HG02571 (cell line): ENCODE results near the gene DNAJB6.
"Not testable (repeated sequence)": the region's sequence is repeated elsewhere in the genome, so short reads cannot be mapped to it uniquely, and the experiment has no call there.

ENCODE experiments used
- ATAC-seq: cut with Tn5 transposase; IDR thresholded peaks from one replicate; pipeline ENCODE4 v1.9.1; 2021; ENCODE audit warnings: mild to moderate bottlenecking, moderate library complexity; ENCODE audit not compliant: unreplicated experiment

DNAJB6 gene

GRCh38 chr7:157438121-157439025, 101.6 kb downstream of the DNAJB6 start:
- ATAC-seq, result no peak

GRCh38 chr7:157439149-157439548, 102.3 kb downstream of the DNAJB6 start:
- ATAC-seq, result no peak

GRCh38 chr7:157439761-157440160, 103.0 kb downstream of the DNAJB6 start:
- ATAC-seq, result no peak

- no peak for ATAC-seq
These were observed 103.7 kb downstream of the DNAJB6 start for GRCh38 chr7:157440346-157441022.

- ATAC-seq, result no peak
These were observed 104.2 kb downstream of the DNAJB6 start for GRCh38 chr7:157441023-157441399.

GRCh38 chr7:157442456-157442855, 105.7 kb downstream of the DNAJB6 start:
- ATAC-seq, result no peak

GRCh38 chr7:157442993-157443831, 106.4 kb downstream of the DNAJB6 start:
- no peak for ATAC-seq

GRCh38 chr7:157444011-157444842, 107.4 kb downstream of the DNAJB6 start:
- ATAC-seq, result no peak

- ATAC-seq, result no peak
These were observed 108.0 kb downstream of the DNAJB6 start for GRCh38 chr7:157444843-157445135.

- ATAC-seq, result no peak
These were observed 108.6 kb downstream of the DNAJB6 start for GRCh38 chr7:157445246-157445955.

- no peak for ATAC-seq
These were observed 109.1 kb downstream of the DNAJB6 start for GRCh38 chr7:157445956-157446295.

- ATAC-seq, result no peak
These were observed 109.5 kb downstream of the DNAJB6 start for GRCh38 chr7:157446322-157446721.

GRCh38 chr7:157454003-157454402, 117.2 kb downstream of the DNAJB6 start:
- ATAC-seq, result not testable (repeated sequence)

GRCh38 chr7:157457355-157458253, 120.8 kb downstream of the DNAJB6 start:
- no peak for ATAC-seq

GRCh38 chr7:157458254-157458633, 121.4 kb downstream of the DNAJB6 start:
- ATAC-seq, result no peak

GRCh38 chr7:157459966-157460365, 123.2 kb downstream of the DNAJB6 start:
- no peak for ATAC-seq

- ATAC-seq, result no peak
These were observed 123.9 kb downstream of the DNAJB6 start for GRCh38 chr7:157460721-157461120.

- ATAC-seq, result no peak
These were observed 125.0 kb downstream of the DNAJB6 start for GRCh38 chr7:157461573-157462418.
